Measurements from ENCODE around the gene ABCC5. TPM values are rescaled to one million over a fixed set of nuclear protein-coding genes. Genes with fewer than 3 reads are reported as not detected.
A peak's percentile ranks its signal among the peaks of the same experiment; 100 is the strongest.

ABCC5 gene
- total RNA-seq, 1 donor, result 21.2 TPM

DNA sequence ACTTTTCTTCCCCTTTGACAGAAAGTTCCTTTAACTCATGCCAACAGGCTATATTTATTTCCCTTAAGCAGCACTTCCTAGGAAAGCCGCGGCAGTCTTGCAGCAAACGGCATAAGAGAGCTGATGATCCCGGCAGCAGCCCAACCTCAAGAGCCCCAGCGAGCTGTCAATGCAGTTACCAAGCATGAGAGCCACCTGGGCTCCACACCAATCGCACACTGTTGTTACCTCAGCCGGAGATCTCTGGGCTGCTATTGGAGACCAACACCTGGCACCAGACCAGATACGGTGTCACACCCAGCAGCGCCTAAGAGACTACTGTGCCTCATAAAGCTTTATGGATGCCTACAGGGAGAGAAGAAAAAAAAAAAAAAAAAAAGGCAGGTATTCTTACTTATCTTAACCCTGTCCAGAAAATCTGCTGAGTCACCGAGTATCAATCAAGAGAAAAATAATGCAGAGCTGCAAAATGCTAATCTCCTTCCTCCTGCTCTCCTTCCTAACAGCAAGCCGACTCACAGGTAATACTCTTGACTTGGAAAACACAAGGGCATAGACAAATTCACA lies 11.7 kb downstream of the ABCC5 start:
- no peak overlapping the region for H3K4me3 ChIP-seq (ENCODE audit: low read depth, low read length)
- no peak for TF ChIP-seq CTCF (IDR thresholded peaks at IDR 0.05; ENCODE audit: insufficient read depth, low read length)
- DNase-seq (ENCODE audit: low read depth), result peak; percentile 27

GRCh38 chr3:184004476-184004875 lies 13.2 kb downstream of the ABCC5 start:
- no peak overlapping the region for H3K4me3 ChIP-seq (ENCODE audit: low read depth, low read length)
- TF ChIP-seq CTCF (IDR thresholded peaks at IDR 0.05; ENCODE audit: insufficient read depth, low read length), result no peak
- no peak for DNase-seq (ENCODE audit: low read depth)

GRCh38 chr3:184003187-184003967 lies 14.3 kb downstream of the ABCC5 start:
- DNase-seq (ENCODE audit: low read depth), result peak; percentile 88
- no peak overlapping the region for H3K4me3 ChIP-seq (ENCODE audit: low read depth, low read length)
- no peak for TF ChIP-seq CTCF (IDR thresholded peaks at IDR 0.05; ENCODE audit: insufficient read depth, low read length)

GRCh38 chr3:184002469-184002868 lies 15.2 kb downstream of the ABCC5 start:
- no peak for TF ChIP-seq CTCF (IDR thresholded peaks at IDR 0.05; ENCODE audit: insufficient read depth, low read length)
- no peak overlapping the region for H3K4me3 ChIP-seq (ENCODE audit: low read depth, low read length)
- DNase-seq (ENCODE audit: low read depth), result no peak

GRCh38 chr3:184001761-184002160 lies 15.9 kb downstream of the ABCC5 start:
- DNase-seq (ENCODE audit: low read depth), result no peak
- no peak for TF ChIP-seq CTCF (IDR thresholded peaks at IDR 0.05; ENCODE audit: insufficient read depth, low read length)
- H3K4me3 ChIP-seq (ENCODE audit: low read depth, low read length), result no peak overlapping the region

DNA sequence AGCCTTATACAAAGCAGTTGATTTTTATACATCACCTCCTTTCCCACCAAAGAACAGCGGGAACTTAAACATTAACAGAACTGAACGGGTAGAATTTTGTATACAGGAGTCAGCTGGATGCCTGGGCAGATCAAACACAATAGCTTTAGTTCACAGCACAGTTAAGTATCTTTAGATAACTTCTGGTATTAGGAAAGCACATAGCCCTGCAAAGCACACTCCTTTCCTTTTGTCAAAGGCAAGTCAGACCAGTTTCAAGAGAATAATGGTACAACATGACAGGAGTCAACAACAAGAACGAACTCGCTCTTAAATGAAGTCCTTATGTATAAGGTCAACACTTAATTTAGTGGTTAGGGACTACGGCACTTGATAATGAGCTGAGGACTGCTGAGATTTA lies 26.3 kb downstream of the ABCC5 start:
- DNase-seq (ENCODE audit: low read depth), result no peak
- TF ChIP-seq CTCF (IDR thresholded peaks at IDR 0.05; ENCODE audit: insufficient read depth, low read length), result no peak
- H3K4me3 ChIP-seq (ENCODE audit: low read depth, low read length), result no peak overlapping the region
